H1 (cell line): ENCODE measurements around the gene ST6GALNAC2. TPM values are rescaled to one million over a fixed set of nuclear protein-coding genes. Genes with fewer than 3 reads are reported as not detected.

Experiments used
- BACH1 ChIP-seq: IDR thresholded peaks from 2 replicates; pipeline ENCODE4 v1.6.1; 2012; ENCODE audit warnings: low read length, improper control_type of control experiment
- CREB1 ChIP-seq: IDR thresholded peaks from 2 replicates; pipeline ENCODE4 v1.6.1; 2012; ENCODE audit warnings: inconsistent platforms
- EZH2 ChIP-seq: fragments of 200-600 bp; sonication (generic); IDR thresholded peaks from 2 replicates; pipeline ENCODE4 v1.7.1; 2012; ENCODE audit warnings: low read depth, mild to moderate bottlenecking, moderate library complexity, low read length, inconsistent platforms; ENCODE audit not compliant: severe bottlenecking
- JUND ChIP-seq: IDR thresholded peaks from 2 replicates; pipeline ENCODE4 v1.6.1; 2011; ENCODE audit warnings: mild to moderate bottlenecking, improper control_type of control experiment, low read length
- PHF8 ChIP-seq: fragments of 200-600 bp; sonication (generic); conservative IDR thresholded peaks from 2 replicates; pipeline ENCODE4 v1.7.1; 2012; ENCODE audit warnings: low read depth, mild to moderate bottlenecking, inconsistent platforms, low read length, moderate library complexity
- RFX5 ChIP-seq: IDR thresholded peaks from 2 replicates; pipeline ENCODE4 v1.6.1; 2011; ENCODE audit warnings: low read depth, low read length, improper control_type of control experiment, borderline replicate concordance
- SP1 ChIP-seq: IDR thresholded peaks from 2 replicates; pipeline ENCODE4 v1.6.1; 2011; ENCODE audit warnings: low read depth, low read length
- SP2 ChIP-seq: IDR thresholded peaks from 2 replicates; pipeline ENCODE4 v1.6.1; 2012; ENCODE audit warnings: mild to moderate bottlenecking, low read length, inconsistent platforms
- TAF7 ChIP-seq: optimal IDR thresholded peaks from 2 replicates; pipeline ENCODE3; 2011; ENCODE audit warnings: low read depth, mild to moderate bottlenecking, inconsistent platforms, low read length, moderate library complexity, borderline replicate concordance
- polyA plus RNA-seq, 7 experiments: library from polyadenylated mRNA; depleted of rRNA in 3 of 7; stranded (reverse) in 5 of 7; unstranded in 2 of 7; fragments of >200 nt in 5 of 7; fragments of 200-250 nt in 2 of 7; gene quantifications; 1 replicate in 5 of 7; 2 replicates in 1 of 7; 4 replicates in 1 of 7; pipeline versions ENCODE4 v1.2.1 to v1.2.3, GENCODE V29; 2011 to 2013; ENCODE audit warnings: missing spikeins in 2 of 7, mixed read lengths in 2 of 7
- total RNA-seq: library from RNA; stranded (reverse); fragmentation: NEBNext Ultra II Directional; extraction: Animal tissue kit (Norgen Biotek cat#: 25700); gene quantifications from 2 replicates; pipeline ENCODE4 v1.2.1, GENCODE V29; 2021

ST6GALNAC2 gene
- total and polyA plus RNA-seq, 2 of the 8 experiments (the other 6 are each of a cell fraction or from before 2014, with no cell fraction given): 0.09 TPM; not detected in 1

DNA sequence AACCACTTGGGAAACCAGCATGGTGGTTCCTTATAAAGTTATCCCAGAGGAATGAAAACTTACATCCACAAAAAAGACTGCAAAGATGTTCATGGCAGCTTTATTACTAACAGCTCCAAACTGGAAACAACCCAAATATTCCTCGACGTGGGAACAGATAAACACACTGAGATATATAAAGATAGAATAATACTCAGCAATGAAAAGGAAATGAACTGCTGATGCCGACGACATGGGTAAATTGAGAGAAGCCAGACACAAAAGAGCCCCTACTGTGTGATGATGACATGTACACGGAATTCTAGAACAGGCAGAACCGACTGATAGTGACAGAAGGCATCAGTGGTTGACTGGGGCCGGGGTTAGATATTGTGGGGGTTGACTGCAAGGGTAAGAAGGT, 36.1 kb downstream of the ST6GALNAC2 start (continued):
- TF ChIP-seq PHF8 (no peak), SP1 (no peak), CREB1 (no peak), TAF7 (no peak), JUND (no peak), BACH1 (no peak), RFX5 (no peak), EZH2 (no peak), SP2 (no peak)
